Measurements from ENCODE around the gene TMEM25. TPM values are rescaled to one million over a fixed set of nuclear protein-coding genes. Genes with fewer than 3 reads are reported as not detected.

The TMEM25 gene
- polyA plus RNA-seq, 3 donors = 0.57 TPM; not detected in 2

- TF ChIP-seq CTCF (IDR thresholded peaks at IDR 0.05) = no peak
- no peak within 1 kb of the TSS for H2AFZ ChIP-seq (ENCODE audit: insufficient read depth, low read depth, low read length, poor library complexity, severe bottlenecking)
- Mint-ChIP-seq H3K9me3 (peaks cover 0 to 4% (median 0%) of the 10 kb centered on the region in 7 donors), H3K4me1 (peaks cover 39% of the 10 kb centered on the region), H3K4me3 (no peak within 1 kb of the TSS), H3K27ac (no peak within 1 kb of the TSS), H3K36me3 (peaks cover 26 to 41% of the 10 kb centered on the region in 2 donors), H3K27me3 (ENCODE audit: low read depth in 3 of 3) (peaks cover 27 to 33% (median 28%) of the 10 kb centered on the region in 3 donors)
- peaks cover 8 to 22% of the 10 kb centered on the region in 2 donors for H3K27me3 ChIP-seq (ENCODE audit: control insufficient read depth in 2 of 2, insufficient read depth in 2 of 2, low read length in 2 of 2)
- DNase-seq = no peak
- WGBS (ENCODE audit: insufficient coverage) = no CpG with 5 or more reads among the region's 3 CpGs
- H3K4me2 ChIP-seq (replicated peaks; ENCODE audit: extremely low read depth, low read length, poor library complexity, severe bottlenecking) = no peak within 1 kb of the TSS
- H4K20me1 ChIP-seq (ENCODE audit: insufficient read depth, low read length) = peaks cover 13% of the 10 kb centered on the region
- intact Hi-C loops (cut with micrococcal nuclease) = no loop called here
- H3K36me3 ChIP-seq (replicated peaks in 1 of 2; ENCODE audit: control insufficient read depth in 1 of 2, insufficient read depth in 2 of 2, low read length in 2 of 2) = peaks cover 12 to 25% of the 10 kb centered on the region in 2 donors
- H3K79me2 ChIP-seq (ENCODE audit: insufficient read depth, low read length) = no peaks in the 10 kb centered on the region
- peaks cover 25 to 34% of the 10 kb centered on the region in 2 donors for H3K4me1 ChIP-seq (ENCODE audit: control insufficient read depth in 1 of 2, insufficient read depth in 2 of 2, low read length in 2 of 2)
- no peak within 1 kb of the TSS for H3K27ac ChIP-seq (ENCODE audit: low read depth in 1 of 2, low read length in 2 of 2)
- H3K9ac ChIP-seq (ENCODE audit: insufficient read depth, low read length, poor library complexity, severe bottlenecking) = no peak within 1 kb of the TSS
- no peaks in the 10 kb centered on the region for H3K9me3 ChIP-seq (replicated peaks in 1 of 2; ENCODE audit: control insufficient read depth in 1 of 2, insufficient read depth in 1 of 2, low read length in 2 of 2)
- H3K4me3 ChIP-seq (replicated peaks in 1 of 3; ENCODE audit: low read depth in 2 of 3, low read length in 3 of 3) = no peak within 1 kb of the TSS
Observed at GRCh38 chr11:118527109-118527508, 3.9 kb upstream of the TMEM25 start, which contains the start of gene TTC36. TSS of gene TTC36 (plus strand) at chr11:118527474. CDS start at chr11:118527495, 21 bp downstream.

GRCh38 chr11:118528511-118528910 lies 2.5 kb upstream of the TMEM25 start:
- WGBS (ENCODE audit: insufficient coverage) = 96% methylated on average over 6 of the region's 6 CpGs
- no peaks in the 10 kb centered on the region for H3K79me2 ChIP-seq (ENCODE audit: insufficient read depth, low read length)
- no peak overlapping the region for H3K9ac ChIP-seq (ENCODE audit: insufficient read depth, low read length, poor library complexity, severe bottlenecking)
- intact Hi-C loops (cut with micrococcal nuclease) = no loop called here
- H3K9me3 ChIP-seq (replicated peaks in 1 of 2; ENCODE audit: control insufficient read depth in 1 of 2, insufficient read depth in 1 of 2, low read length in 2 of 2) = no peaks in the 10 kb centered on the region
- H3K4me1 Mint-ChIP-seq = peaks cover 37% of the 10 kb centered on the region
- H3K4me2 ChIP-seq (replicated peaks; ENCODE audit: extremely low read depth, low read length, poor library complexity, severe bottlenecking) = no peak overlapping the region
- H3K4me3 Mint-ChIP-seq = no peak overlapping the region
- peaks cover 25 to 34% of the 10 kb centered on the region in 2 donors for H3K4me1 ChIP-seq (ENCODE audit: control insufficient read depth in 1 of 2, insufficient read depth in 2 of 2, low read length in 2 of 2)
- H3K27me3 Mint-ChIP-seq (ENCODE audit: low read depth in 3 of 3) = peaks cover 27 to 34% (median 28%) of the 10 kb centered on the region in 3 donors
- no peak for DNase-seq
- H3K9me3 Mint-ChIP-seq = peaks cover 0 to 4% (median 0%) of the 10 kb centered on the region in 7 donors
- H2AFZ ChIP-seq (ENCODE audit: insufficient read depth, low read depth, low read length, poor library complexity, severe bottlenecking) = no peak overlapping the region
- H3K27ac ChIP-seq (ENCODE audit: low read depth in 1 of 2, low read length in 2 of 2) = no peak overlapping the region
- peaks cover 8 to 22% of the 10 kb centered on the region in 2 donors for H3K27me3 ChIP-seq (ENCODE audit: control insufficient read depth in 2 of 2, insufficient read depth in 2 of 2, low read length in 2 of 2)
- no peak for TF ChIP-seq CTCF (IDR thresholded peaks at IDR 0.05)
- H4K20me1 ChIP-seq (ENCODE audit: insufficient read depth, low read length) = peaks cover 8% of the 10 kb centered on the region
- H3K4me3 ChIP-seq (replicated peaks in 1 of 3; ENCODE audit: low read depth in 2 of 3, low read length in 3 of 3) = no peak overlapping the region
- no peak overlapping the region for H3K27ac Mint-ChIP-seq
- peaks cover 17 to 27% of the 10 kb centered on the region in 2 donors for H3K36me3 Mint-ChIP-seq
- H3K36me3 ChIP-seq (replicated peaks in 1 of 2; ENCODE audit: control insufficient read depth in 1 of 2, insufficient read depth in 2 of 2, low read length in 2 of 2) = peaks cover 0 to 13% of the 10 kb centered on the region in 2 donors
